Neural progenitor cell (in vitro differentiated cells): ENCODE results near the gene RASL10A.

Source experiments
- EZH2 ChIP-seq: fragments of 200-600 bp; sonication (generic); IDR thresholded peaks from 2 replicates; pipeline ENCODE4 v1.6.1; 2017; ENCODE audit warnings: antibody characterized with exemption, mild to moderate bottlenecking, moderate library complexity
- TF ChIP-seq, protein P1 (sequence below): fragments of 200-600 bp; sonication (generic); IDR thresholded peaks from 2 replicates; pipeline ENCODE4 v1.5.1; 2017; ENCODE audit warnings: antibody characterized with exemption, mild to moderate bottlenecking

DNA sequence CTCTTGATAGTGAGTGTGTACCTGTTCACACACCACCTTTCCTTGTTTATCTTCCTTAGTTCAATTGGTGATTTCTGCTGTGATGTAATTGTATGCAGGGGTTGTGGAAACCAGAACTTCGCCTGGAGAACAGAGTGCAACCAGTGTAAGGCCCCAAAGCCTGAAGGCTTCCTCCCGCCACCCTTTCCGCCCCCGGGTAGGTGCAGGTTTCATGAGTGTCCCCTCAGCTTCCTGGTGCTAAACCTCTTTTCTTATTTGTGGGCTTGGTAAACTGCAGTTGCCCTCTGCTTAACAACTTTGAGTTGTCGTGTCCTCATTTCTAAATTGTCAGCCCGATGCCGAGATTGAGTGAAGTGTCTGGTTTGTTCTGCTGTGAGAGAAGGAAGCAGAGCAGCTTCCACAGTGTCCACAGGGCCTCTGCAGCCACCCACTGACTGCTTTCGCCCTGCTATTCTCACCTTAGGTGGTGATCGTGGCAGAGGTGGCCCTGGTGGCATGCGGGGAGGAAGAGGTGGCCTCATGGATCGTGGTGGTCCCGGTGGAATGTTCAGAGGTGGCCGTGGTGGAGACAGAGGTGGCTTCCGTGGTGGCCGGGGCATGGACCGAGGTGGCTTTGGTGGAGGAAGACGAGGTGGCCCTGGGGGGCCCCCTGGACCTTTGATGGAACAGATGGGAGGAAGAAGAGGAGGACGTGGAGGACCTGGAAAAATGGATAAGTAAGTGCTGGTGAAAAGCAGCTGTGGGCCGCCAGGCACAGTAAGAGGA, 16.2 kb downstream of the RASL10A start:
- TF ChIP-seq, protein P1, sequence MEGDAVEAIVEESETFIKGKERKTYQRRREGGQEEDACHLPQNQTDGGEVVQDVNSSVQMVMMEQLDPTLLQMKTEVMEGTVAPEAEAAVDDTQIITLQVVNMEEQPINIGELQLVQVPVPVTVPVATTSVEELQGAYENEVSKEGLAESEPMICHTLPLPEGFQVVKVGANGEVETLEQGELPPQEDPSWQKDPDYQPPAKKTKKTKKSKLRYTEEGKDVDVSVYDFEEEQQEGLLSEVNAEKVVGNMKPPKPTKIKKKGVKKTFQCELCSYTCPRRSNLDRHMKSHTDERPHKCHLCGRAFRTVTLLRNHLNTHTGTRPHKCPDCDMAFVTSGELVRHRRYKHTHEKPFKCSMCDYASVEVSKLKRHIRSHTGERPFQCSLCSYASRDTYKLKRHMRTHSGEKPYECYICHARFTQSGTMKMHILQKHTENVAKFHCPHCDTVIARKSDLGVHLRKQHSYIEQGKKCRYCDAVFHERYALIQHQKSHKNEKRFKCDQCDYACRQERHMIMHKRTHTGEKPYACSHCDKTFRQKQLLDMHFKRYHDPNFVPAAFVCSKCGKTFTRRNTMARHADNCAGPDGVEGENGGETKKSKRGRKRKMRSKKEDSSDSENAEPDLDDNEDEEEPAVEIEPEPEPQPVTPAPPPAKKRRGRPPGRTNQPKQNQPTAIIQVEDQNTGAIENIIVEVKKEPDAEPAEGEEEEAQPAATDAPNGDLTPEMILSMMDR: no peak
- no peak for TF ChIP-seq EZH2
